ENCODE data around the gene PTPRD.
A peak's percentile ranks its signal among the peaks of the same experiment; 100 is the strongest.

The PTPRD gene

DNA sequence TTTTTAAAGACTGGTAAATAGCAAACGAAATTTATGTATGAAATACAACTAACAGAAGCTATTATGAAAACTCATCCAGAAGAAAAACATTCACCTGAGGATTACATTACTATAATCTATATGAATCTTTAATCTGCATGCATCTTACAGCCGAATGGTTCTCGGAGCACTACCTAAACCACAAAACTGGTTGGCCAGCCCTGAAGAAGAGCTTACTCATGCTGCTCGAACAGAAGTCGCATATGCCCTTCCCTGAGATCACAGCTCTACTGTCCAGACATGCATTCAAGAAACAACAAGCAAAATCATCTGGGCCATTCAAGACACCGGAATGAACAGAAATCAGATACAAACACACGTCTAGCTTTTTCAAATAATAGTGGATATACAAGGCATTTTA, 1882.2 kb downstream of the PTPRD start:
- peaks cover 6% of the 10 kb centered on the region for H3K4me1 ChIP-seq (ENCODE audit: control insufficient read depth, insufficient read depth, low read length)
- H3K9me3 ChIP-seq (ENCODE audit: control insufficient read depth, insufficient read depth, low read depth, low read length): no peaks in the 10 kb centered on the region
- H3K27ac ChIP-seq (ENCODE audit: extremely low read depth, low read depth, low read length): no peak overlapping the region
- H3K4me3 ChIP-seq (ENCODE audit: low read depth, low read length): no peak overlapping the region
- no peaks in the 10 kb centered on the region for H3K36me3 ChIP-seq (ENCODE audit: control insufficient read depth in 2 of 2, insufficient read depth in 1 of 2, low read length in 2 of 2)
- ChIA-PET POLR2A (no interaction called here), CTCF (interaction anchor here (1.0 to 1.1 kb wide), 2 partner anchors 9 to 28 kb away, joined by 3 to 4 read pairs; no protein-coding TSS in a partner anchor)
- TF ChIP-seq, protein P1, sequence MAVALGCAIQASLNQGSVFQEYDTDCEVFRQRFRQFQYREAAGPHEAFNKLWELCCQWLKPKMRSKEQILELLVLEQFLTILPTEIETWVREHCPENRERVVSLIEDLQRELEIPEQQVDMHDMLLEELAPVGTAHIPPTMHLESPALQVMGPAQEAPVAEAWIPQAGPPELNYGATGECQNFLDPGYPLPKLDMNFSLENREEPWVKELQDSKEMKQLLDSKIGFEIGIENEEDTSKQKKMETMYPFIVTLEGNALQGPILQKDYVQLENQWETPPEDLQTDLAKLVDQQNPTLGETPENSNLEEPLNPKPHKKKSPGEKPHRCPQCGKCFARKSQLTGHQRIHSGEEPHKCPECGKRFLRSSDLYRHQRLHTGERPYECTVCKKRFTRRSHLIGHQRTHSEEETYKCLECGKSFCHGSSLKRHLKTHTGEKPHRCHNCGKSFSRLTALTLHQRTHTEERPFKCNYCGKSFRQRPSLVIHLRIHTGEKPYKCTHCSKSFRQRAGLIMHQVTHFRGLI (tag by site-specific recombination; IDR thresholded peaks at IDR 0.05): peak; percentile 65; the same call in 1 of the 2 replicates
- TF ChIP-seq ZNF391 (tag by site-specific recombination; IDR thresholded peaks at IDR 0.05; ENCODE audit: borderline replicate concordance, low read depth): no peak

DNA sequence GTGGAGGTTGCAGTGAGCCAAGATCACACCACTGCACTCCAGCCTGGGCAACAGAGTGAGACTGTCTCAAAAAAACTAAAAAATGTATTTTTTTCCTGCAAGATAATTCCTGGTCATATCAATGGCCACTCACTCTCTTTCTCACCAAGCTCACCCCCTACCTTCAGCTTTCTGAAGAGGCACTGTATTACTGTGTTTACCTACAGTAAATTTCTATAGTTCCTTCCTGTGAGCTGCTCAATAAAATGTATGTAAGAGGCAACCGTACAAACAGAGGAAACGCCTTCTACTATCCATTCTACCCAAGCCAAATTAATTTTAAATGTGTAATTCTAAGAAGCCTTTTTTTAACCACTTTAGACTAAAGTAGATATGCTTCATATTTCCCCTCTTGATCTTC, 1883.9 kb downstream of the PTPRD start:
- TF ChIP-seq, protein P2, sequence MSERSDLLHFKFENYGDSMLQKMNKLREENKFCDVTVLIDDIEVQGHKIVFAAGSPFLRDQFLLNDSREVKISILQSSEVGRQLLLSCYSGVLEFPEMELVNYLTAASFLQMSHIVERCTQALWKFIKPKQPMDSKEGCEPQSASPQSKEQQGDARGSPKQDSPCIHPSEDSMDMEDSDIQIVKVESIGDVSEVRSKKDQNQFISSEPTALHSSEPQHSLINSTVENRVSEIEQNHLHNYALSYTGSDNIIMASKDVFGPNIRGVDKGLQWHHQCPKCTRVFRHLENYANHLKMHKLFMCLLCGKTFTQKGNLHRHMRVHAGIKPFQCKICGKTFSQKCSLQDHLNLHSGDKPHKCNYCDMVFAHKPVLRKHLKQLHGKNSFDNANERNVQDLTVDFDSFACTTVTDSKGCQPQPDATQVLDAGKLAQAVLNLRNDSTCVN (tag by site-specific recombination; optimal IDR thresholded peaks at IDR 0.05): no peak
- TF ChIP-seq ZFP3 (tag by site-specific recombination; IDR thresholded peaks at IDR 0.05; ENCODE audit: low read depth) (no peak), ZNF837 (tag by site-specific recombination; IDR thresholded peaks at IDR 0.05) (no peak), ZNF112 (tag by site-specific recombination; IDR thresholded peaks at IDR 0.05) (no peak), ZNF791 (tag by site-specific recombination; IDR thresholded peaks at IDR 0.05) (no peak)
- no peak overlapping the region for H3K27ac ChIP-seq (ENCODE audit: extremely low read depth, low read depth, low read length)
- H3K4me3 ChIP-seq (ENCODE audit: low read depth, low read length): no peak overlapping the region
- POLR2A ChIA-PET: no interaction called here
- no peaks in the 10 kb centered on the region for H3K9me3 ChIP-seq (ENCODE audit: control insufficient read depth, insufficient read depth, low read depth, low read length)
- no peaks in the 10 kb centered on the region for H3K36me3 ChIP-seq (ENCODE audit: control insufficient read depth in 2 of 2, insufficient read depth in 1 of 2, low read length in 2 of 2)
- H3K4me1 ChIP-seq (ENCODE audit: control insufficient read depth, insufficient read depth, low read length): peaks cover 9% of the 10 kb centered on the region
- CTCF ChIA-PET: no interaction called here

DNA sequence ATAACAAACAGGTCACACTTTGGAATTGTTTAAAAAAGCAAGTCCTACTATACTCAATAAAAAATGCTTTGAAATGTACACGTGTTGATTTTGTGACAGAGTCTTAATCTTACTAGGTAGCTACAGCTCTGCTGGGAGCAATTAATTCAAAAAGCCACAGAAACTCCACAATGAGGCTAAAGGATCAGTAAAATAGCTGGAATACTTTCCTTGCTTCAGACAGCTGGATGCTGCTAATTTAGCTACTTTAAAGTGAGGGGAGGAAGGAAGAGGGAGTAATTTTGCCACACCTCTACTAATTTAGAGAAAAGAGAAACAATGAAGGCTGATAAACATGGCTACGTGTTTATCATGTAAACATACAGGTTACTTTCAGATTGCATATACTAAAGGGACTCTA, 1885.6 kb downstream of the PTPRD start:
- POLR2A ChIA-PET: no interaction called here
- TF ChIP-seq, protein P3, sequence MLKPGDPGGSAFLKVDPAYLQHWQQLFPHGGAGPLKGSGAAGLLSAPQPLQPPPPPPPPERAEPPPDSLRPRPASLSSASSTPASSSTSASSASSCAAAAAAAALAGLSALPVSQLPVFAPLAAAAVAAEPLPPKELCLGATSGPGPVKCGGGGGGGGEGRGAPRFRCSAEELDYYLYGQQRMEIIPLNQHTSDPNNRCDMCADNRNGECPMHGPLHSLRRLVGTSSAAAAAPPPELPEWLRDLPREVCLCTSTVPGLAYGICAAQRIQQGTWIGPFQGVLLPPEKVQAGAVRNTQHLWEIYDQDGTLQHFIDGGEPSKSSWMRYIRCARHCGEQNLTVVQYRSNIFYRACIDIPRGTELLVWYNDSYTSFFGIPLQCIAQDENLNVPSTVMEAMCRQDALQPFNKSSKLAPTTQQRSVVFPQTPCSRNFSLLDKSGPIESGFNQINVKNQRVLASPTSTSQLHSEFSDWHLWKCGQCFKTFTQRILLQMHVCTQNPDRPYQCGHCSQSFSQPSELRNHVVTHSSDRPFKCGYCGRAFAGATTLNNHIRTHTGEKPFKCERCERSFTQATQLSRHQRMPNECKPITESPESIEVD (tag by site-specific recombination; IDR thresholded peaks at IDR 0.05): 0 out of 2 replicates have a peak, but pooled peaks have one; percentile 6
- TF ChIP-seq WT1 (tag by site-specific recombination; IDR thresholded peaks at IDR 0.05): peak; percentile 66
- TF ChIP-seq, protein P4, sequence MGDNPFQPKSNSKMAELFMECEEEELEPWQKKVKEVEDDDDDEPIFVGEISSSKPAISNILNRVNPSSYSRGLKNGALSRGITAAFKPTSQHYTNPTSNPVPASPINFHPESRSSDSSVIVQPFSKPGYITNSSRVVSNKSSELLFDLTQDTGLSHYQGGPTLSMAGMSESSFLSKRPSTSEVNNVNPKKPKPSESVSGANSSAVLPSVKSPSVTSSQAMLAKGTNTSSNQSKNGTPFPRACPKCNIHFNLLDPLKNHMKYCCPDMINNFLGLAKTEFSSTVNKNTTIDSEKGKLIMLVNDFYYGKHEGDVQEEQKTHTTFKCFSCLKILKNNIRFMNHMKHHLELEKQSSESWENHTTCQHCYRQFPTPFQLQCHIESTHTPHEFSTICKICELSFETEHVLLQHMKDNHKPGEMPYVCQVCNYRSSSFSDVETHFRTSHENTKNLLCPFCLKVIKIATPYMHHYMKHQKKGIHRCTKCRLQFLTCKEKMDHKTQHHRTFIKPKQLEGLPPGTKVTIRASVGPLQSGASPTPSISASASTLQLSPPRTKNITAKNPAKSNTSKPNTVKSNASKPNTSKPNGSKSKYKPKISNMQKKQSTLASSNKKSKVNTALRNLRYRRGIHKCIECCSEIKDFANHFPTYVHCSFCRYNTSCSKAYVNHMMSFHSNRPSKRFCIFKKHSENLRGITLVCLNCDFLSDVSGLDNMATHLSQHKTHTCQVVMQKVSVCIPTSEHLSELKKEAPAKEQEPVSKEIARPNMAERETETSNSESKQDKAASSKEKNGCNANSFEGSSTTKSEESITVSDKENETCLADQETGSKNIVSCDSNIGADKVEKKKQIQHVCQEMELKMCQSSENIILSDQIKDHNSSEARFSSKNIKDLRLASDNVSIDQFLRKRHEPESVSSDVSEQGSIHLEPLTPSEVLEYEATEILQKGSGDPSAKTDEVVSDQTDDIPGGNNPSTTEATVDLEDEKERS (tag by site-specific recombination; IDR thresholded peaks at IDR 0.05): no peak
- no peak overlapping the region for H3K4me3 ChIP-seq (ENCODE audit: low read depth, low read length)
- no peaks in the 10 kb centered on the region for H3K9me3 ChIP-seq (ENCODE audit: control insufficient read depth, insufficient read depth, low read depth, low read length)
- no peak overlapping the region for H3K27ac ChIP-seq (ENCODE audit: extremely low read depth, low read depth, low read length)
- CTCF ChIA-PET: no interaction called here
- H3K36me3 ChIP-seq (ENCODE audit: control insufficient read depth in 2 of 2, insufficient read depth in 1 of 2, low read length in 2 of 2): no peaks in the 10 kb centered on the region
- H3K4me1 ChIP-seq (ENCODE audit: control insufficient read depth, insufficient read depth, low read length): peaks cover 6% of the 10 kb centered on the region

DNA sequence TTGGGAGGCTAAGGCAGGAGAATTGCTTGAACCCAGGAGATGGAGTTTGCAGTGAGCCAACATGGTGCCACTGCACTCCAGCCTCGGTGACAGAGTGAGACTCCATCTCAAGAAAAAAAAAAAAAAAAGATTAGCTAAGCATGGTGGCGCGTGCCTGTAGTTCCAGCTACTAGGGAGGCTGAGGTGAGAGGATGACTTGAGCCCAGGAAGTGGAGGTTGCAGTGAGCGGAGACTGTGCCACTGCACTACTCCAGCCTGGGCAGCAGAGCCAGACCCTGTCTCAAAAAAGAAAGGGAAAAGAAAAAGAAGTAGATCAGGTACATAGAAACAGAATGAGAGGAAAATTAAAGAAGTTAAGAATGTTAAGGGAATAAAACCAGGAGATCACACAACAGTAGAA, 1886.1 kb downstream of the PTPRD start:
- Histone ChIP-seq H3K4me1 (ENCODE audit: control insufficient read depth, insufficient read depth, low read length) (peaks cover 6% of the 10 kb centered on the region), H3K4me3 (ENCODE audit: low read depth, low read length) (no peak overlapping the region), H3K27ac (ENCODE audit: extremely low read depth, low read depth, low read length) (no peak overlapping the region), H3K36me3 (ENCODE audit: control insufficient read depth in 2 of 2, insufficient read depth in 1 of 2, low read length in 2 of 2) (no peaks in the 10 kb centered on the region), H3K9me3 (ENCODE audit: control insufficient read depth, insufficient read depth, low read depth, low read length) (no peaks in the 10 kb centered on the region)
- TF ChIP-seq ZNF548 (tag by site-specific recombination; IDR thresholded peaks at IDR 0.05) (no peak), ZNF146 (tag by site-specific recombination; IDR thresholded peaks at IDR 0.05) (no peak), ZBTB48 (tag by site-specific recombination; IDR thresholded peaks at IDR 0.05) (no peak), ZNF121 (tag by site-specific recombination; IDR thresholded peaks at IDR 0.05) (peak; percentile 54; the same call in 1 of the 2 replicates), ZBTB1 (tag by site-specific recombination; IDR thresholded peaks at IDR 0.05) (no peak), ZNF133 (tag by site-specific recombination; IDR thresholded peaks at IDR 0.05) (no peak), ZNF302 (tag by site-specific recombination; IDR thresholded peaks at IDR 0.05; ENCODE audit: low read depth) (no peak), HOXC10 (CRISPR knock-in tag; IDR thresholded peaks at IDR 0.05) (no peak)
- ChIA-PET CTCF (no interaction called here), POLR2A (no interaction called here)
